A549 (cell line): ENCODE data around the gene PTPRD.

Experiments used
- ELK1 ChIP-seq: fragments of 150-350 bp; IDR thresholded peaks from 2 replicates; pipeline ENCODE4 v1.6.1; 2014; ENCODE audit warnings: low read depth, mild to moderate bottlenecking, low read length
- EP300 ChIP-seq, 2 experiments: fragments of >200 bp; sonication (Bioruptor Twin); formaldehyde crosslinking; IDR thresholded peaks; 2 replicates in 1 of 2; 3 replicates in 1 of 2; pipeline ENCODE4 v1.6.1; 2016 to 2017
- KDM1A ChIP-seq: fragments of 200-600 bp; sonication (generic); IDR thresholded peaks from 2 replicates; pipeline ENCODE4 v1.6.1; 2016; ENCODE audit warnings: low read depth, mild to moderate bottlenecking
- MYC ChIP-seq: IDR thresholded peaks from 2 replicates; pipeline ENCODE4 v1.6.1; 2012; ENCODE audit warnings: mild to moderate bottlenecking, inconsistent platforms, low read length, improper control_type of control experiment, borderline replicate concordance
- PBX3 ChIP-seq: IDR thresholded peaks from 2 replicates; pipeline ENCODE4 v1.6.1; 2012
- POLR2A ChIP-seq: IDR thresholded peaks from 2 replicates; pipeline ENCODE4 v1.6.1; 2012; ENCODE audit warnings: mild to moderate bottlenecking, low read length
- RFX5 ChIP-seq: fragments of 450-650 bp; IDR thresholded peaks from 2 replicates; pipeline ENCODE4 v1.7.1; 2014; ENCODE audit warnings: antibody characterized with exemption, mild to moderate bottlenecking, moderate library complexity

- no peak for TF ChIP-seq MYC
- TF ChIP-seq POLR2A, result no peak
- TF ChIP-seq KDM1A, result no peak
- TF ChIP-seq EP300 (IDR thresholded peaks at IDR 0.05), result no peak
- TF ChIP-seq PBX3, result no peak
- TF ChIP-seq ELK1, result no peak
- no peak for TF ChIP-seq RFX5
These were observed 2104.0 kb downstream of the PTPRD start for GRCh38 chr9:8508671-8509290.
